Activated CD4-positive, CD25-positive, alpha-beta regulatory T cell (primary cell): Measurements from ENCODE around the gene RETREG3.
"Not testable (repeated sequence)": the region's sequence is repeated elsewhere in the genome, so short reads cannot be mapped to it uniquely, and the experiment has no call there.

Experiments
- DNase-seq, 4 experiments: peaks; one replicate each; lab custom pipeline; 2025; lab: John Stamatoyannopoulos, UW

RETREG3 gene

GRCh38 chr17:42609182-42609813 lies at the start of gene RETREG3, which contains the start of gene TUBG1:
Gene RETREG3, minus strand, starts transcription at chr17:42609374. Its CDS starts 50 bp downstream, at chr17:42609324.
Gene TUBG1, plus strand, starts transcription at chr17:42609683. Its CDS starts 55 bp downstream, at chr17:42609738.
- DNase-seq: peak; percentile 97 to 99 (median 98)

GRCh38 chr17:42657824-42658588 lies 48.8 kb upstream of the RETREG3 start:
- no peak for DNase-seq

- no peak for DNase-seq
Measured at GRCh38 chr17:42655528-42655927, 46.4 kb upstream of the RETREG3 start.

- DNase-seq: no peak
Measured at GRCh38 chr17:42653179-42654124, 44.3 kb upstream of the RETREG3 start.

GRCh38 chr17:42651392-42651791 lies 42.2 kb upstream of the RETREG3 start:
- no peak for DNase-seq

GRCh38 chr17:42647778-42648177 lies 38.6 kb upstream of the RETREG3 start:
- no peak for DNase-seq

- no peak for DNase-seq
Measured at GRCh38 chr17:42642336-42642735, 33.2 kb upstream of the RETREG3 start.

- DNase-seq: no peak
Measured at GRCh38 chr17:42640121-42640520, 30.9 kb upstream of the RETREG3 start.

- no peak for DNase-seq
Measured at GRCh38 chr17:42639525-42640113, 30.4 kb upstream of the RETREG3 start.

- DNase-seq: no peak
Measured at GRCh38 chr17:42632949-42633444, 23.8 kb upstream of the RETREG3 start.

- DNase-seq: no peak
Measured at GRCh38 chr17:42629411-42630009, 20.3 kb upstream of the RETREG3 start.

GRCh38 chr17:42627032-42627764 lies 18.0 kb upstream of the RETREG3 start:
- DNase-seq: not testable (repeated sequence)

GRCh38 chr17:42623732-42624596 lies 14.8 kb upstream of the RETREG3 start:
- DNase-seq: no peak

GRCh38 chr17:42623271-42623670 lies 14.1 kb upstream of the RETREG3 start:
- DNase-seq: no peak

GRCh38 chr17:42621987-42622386 lies 12.8 kb upstream of the RETREG3 start:
- not testable (repeated sequence) for DNase-seq

- no peak for DNase-seq
Measured at GRCh38 chr17:42618442-42619150, 9.4 kb upstream of the RETREG3 start.

GRCh38 chr17:42617956-42618431 lies 8.8 kb upstream of the RETREG3 start:
- DNase-seq: no peak

- DNase-seq: no peak
Measured at GRCh38 chr17:42613699-42614295, 4.6 kb upstream of the RETREG3 start.
